ENCODE measurements around the gene PPP2R3A. TPM values are rescaled to one million over a fixed set of nuclear protein-coding genes. Genes with fewer than 3 reads are reported as not detected.
"Not testable (repeated sequence)": the region's sequence is repeated elsewhere in the genome, so short reads cannot be mapped to it uniquely, and the experiment has no call there.

The PPP2R3A gene
- total RNA-seq, 4 donors from 2014 or later, result 6.8 to 9.6 (median 8.2) TPM

DNA sequence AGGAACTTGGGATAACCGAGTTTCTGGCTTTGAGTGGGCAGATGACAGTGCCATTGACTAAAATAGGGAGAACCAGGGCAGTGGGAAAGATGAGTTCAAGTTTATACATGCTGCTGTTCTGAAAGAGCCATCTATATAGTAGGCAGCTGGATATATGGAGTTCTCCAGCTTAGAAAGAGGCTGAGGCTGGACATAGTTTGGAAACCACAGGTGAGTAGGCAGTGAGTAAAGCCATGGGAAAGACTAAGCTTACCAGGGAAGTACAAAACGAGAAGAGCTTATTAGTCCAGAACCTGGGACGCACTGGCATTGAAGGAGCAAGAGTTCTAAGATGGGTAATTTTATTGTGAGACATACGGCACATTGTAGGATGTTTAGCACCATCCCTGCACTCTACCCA lies 176.4 kb downstream of the PPP2R3A start:
- DNase-seq (ENCODE audit: low spot score), result no peak
- TF ChIP-seq CTCF (IDR thresholded peaks at IDR 0.05), result no peak
- no peak for ATAC-seq (ENCODE audit: low FRiP score)

GRCh38 chr3:136142592-136142991 lies 177.1 kb downstream of the PPP2R3A start:
- TF ChIP-seq CTCF (IDR thresholded peaks at IDR 0.05), result no peak
- DNase-seq (ENCODE audit: low spot score) (no peak), ATAC-seq (ENCODE audit: low FRiP score) (peak; percentile 90)

GRCh38 chr3:136144397-136144796 lies 178.9 kb downstream of the PPP2R3A start:
- ATAC-seq (ENCODE audit: low FRiP score); DNase-seq (ENCODE audit: low spot score): not testable (repeated sequence)

DNA sequence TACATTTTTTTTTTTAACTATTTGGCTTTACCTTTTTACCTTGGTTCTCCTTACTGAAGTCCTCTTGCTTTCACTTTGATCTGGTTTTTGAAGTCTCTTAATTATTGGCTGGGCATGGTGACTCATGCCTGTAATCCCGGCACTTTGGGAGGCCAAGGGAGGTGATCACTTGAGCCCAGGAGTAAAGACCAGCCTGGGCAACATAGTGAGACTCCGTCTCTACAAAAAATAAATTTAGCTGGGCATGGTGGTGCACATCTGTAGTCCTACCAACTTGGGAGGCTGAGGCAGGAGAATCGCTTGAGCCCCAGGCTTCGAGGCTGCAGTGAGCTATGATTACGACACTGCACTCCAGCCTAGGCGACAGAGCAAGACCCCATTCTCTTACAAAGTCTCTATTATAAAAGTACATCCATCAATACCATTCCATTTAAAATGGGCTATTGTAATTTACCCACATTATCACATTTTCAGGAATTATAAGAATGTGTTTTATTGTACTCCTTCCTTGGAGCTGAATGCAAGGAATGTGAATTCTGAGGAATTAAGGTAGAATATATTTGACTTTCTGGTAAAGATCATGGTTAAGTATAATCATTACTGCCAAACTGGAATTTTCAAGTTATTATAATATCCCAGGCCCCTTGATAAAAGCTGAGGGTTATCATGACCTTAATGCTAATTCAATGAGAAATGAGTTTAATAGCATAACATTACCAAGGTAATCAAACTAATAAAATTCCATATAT lies 181.6 kb downstream of the PPP2R3A start:
- TF ChIP-seq CTCF (IDR thresholded peaks at IDR 0.05), result no peak
- no peak for DNase-seq (ENCODE audit: low spot score)
- no peak for ATAC-seq (ENCODE audit: low FRiP score)

DNA sequence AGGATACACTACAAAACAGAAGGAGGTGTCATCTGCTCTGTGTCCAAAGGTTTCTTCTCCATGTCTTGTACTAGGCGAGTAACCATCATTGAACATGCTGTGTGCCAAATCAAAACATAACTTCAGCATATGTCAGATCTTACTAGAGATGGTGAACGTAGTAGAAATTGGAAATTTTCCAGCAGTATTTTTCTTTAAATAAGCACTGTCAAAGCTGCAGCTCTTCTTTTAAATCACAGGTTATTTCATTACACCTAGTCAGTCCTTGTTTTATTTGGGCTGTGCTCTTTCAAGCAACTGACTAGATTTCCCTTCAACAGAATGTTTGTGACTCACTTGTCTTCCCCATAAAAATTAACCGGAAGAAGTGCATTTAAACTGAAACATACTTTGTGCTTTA lies 184.1 kb downstream of the PPP2R3A start:
- TF ChIP-seq CTCF (IDR thresholded peaks at IDR 0.05), result no peak
- ATAC-seq (ENCODE audit: low FRiP score) (no peak), DNase-seq (ENCODE audit: low spot score) (no peak)

GRCh38 chr3:136151219-136151618 lies 185.7 kb downstream of the PPP2R3A start:
- ATAC-seq (ENCODE audit: low FRiP score), result no peak

DNA sequence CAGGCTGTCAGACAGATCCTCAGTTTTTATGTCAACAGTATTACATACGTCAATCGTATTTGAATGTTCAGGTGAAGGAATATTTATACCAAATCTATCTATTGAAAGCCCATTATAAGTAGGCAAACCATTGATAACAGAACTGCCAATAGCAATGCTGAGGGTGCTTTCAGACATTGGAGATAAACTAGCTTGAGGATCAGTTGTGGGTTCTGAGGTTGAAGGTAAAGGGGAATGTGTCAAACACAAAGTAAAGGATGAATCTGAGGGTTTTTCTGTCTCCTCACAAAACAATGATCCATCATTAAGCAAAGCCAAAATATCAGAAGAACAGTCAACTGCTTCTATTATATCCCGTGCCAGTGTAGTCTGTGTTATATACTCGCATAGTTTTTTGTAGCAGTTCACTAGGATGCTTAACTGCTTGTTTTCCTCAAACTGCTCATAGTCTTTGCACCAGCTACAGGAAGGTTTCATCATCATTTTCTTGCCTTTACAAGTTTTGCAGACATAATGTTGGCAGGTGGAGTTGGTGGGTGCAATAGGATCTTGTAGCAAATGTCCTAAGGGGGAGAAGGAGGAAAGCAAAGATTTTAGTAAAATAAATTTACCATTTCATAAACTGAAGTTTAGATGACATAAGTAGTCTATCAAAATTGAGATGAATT lies 186.8 kb downstream of the PPP2R3A start:
- TF ChIP-seq CTCF (IDR thresholded peaks at IDR 0.05), result no peak
- DNase-seq (ENCODE audit: low spot score) (no peak), ATAC-seq (ENCODE audit: low FRiP score) (no peak)

More at GRCh38 chr3:136151219-136151618, 185.7 kb downstream of the PPP2R3A start:
- DNase-seq (ENCODE audit: low spot score), result no peak
- TF ChIP-seq CTCF (IDR thresholded peaks at IDR 0.05), result no peak

Data from omental fat pad (tissue), 4 donors.